ENCODE results near the gene IL36G. TPM values are rescaled to one million over a fixed set of nuclear protein-coding genes. Genes with fewer than 3 reads are reported as not detected.

The IL36G gene
- not detected in 2 replicates for total RNA-seq

DNA sequence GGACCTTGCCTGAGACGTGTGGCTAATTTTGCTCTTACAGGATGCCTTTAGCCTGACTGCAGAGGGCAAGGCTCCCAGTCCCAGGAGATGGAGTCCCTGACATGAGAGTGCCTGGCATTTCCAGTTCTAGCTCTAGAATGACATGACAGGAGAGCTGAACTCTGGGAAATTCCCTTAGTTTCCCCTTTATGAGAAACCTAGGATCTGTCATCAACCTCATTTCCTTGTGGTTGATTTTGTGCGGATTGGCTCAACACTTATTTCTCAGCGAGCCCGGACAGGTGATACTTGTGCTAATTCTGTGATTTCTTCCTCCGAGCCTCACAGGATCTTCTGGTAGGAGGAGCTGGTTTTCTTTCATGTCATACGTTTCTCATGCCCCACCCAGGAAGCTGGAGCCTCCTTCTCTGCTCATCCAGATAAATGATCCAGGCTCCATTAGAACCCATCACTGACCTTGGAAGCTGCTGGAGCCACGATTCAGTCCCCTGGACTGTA, at the start of gene IL36G:
Gene IL36G (plus strand): TSS at position 448 of the 498 bp plus-strand sequence. CDS start 633 bp downstream, outside the sequence.

GRCh38 chr2:113005030-113005509, 27.3 kb downstream of the IL36G start, which contains the start of gene IL36A:
IL36A (plus strand) TSS chr2:113005459; CDS start chr2:113005872, 413 bp downstream.

Small RNA genes within 50 kb of the gene (small RNA-seq; reads per million reads assigned to genes)
- gene HMGN2P23 = not detected

Other genes starting within 250 kb of the IL36G start
- gene CKAP2L, start 213.4 kb upstream of the IL36G start, total RNA-seq = 6.2 and 12.2 TPM in 2 replicates
- gene IL1A, start 193.5 kb upstream of the IL36G start, total RNA-seq = 0.33 and 0.57 TPM in 2 replicates
- 0.19 and 0.33 TPM in 2 replicates for gene IL1B, start 141.2 kb upstream of the IL36G start, total RNA-seq
- 0.19 TPM in 1 of 2 replicates, not detected in the other for gene IL37, start 66.8 kb upstream of the IL36G start, total RNA-seq
- gene IL36A, start 27.5 kb downstream of the IL36G start, total RNA-seq = not detected in 2 replicates
- gene IL36B, start 74.9 kb downstream of the IL36G start, total RNA-seq = not detected in 2 replicates
- gene IL36RN, start 81.2 kb downstream of the IL36G start, total RNA-seq = not detected in 2 replicates
- not detected in 2 replicates for gene IL1F10, start 90.0 kb downstream of the IL36G start, total RNA-seq
- gene IL1RN, start 149.6 kb downstream of the IL36G start, total RNA-seq = not detected in 2 replicates
- gene PSD4, start 196.0 kb downstream of the IL36G start, total RNA-seq = 0.57 and 0.65 TPM in 2 replicates